Keratinocyte (primary cell): Measurements from ENCODE around the gene UQCC2. TPM values are rescaled to one million over a fixed set of nuclear protein-coding genes. Genes with fewer than 3 reads are reported as not detected.

ENCODE experiments used
- DNase-seq: peaks from one replicate; pipeline ENCODE4 v3.0.0-alpha.2; 2011; ENCODE audit warnings: low read depth, missing footprints, low spot score
- FAIRE-seq: peaks from 2 replicates; lab custom pipeline; 2011; peaks lifted over from hg19 to GRCh38; lab: Jason Lieb, UNC
- H2AFZ ChIP-seq: 2 replicates; pipeline ENCODE4 v1.6.0; 2012; ENCODE audit warnings: low read length, control low read depth, inconsistent platforms; ENCODE audit not compliant: control insufficient read depth
- H3K27ac ChIP-seq: 2 replicates; pipeline ENCODE4 v1.5.1; 2011; ENCODE audit warnings: low read length; ENCODE audit not compliant: control insufficient read depth, insufficient read depth
- H3K27me3 ChIP-seq: 3 replicates; pipeline ENCODE4 v1.6.0; 2011; ENCODE audit warnings: low read length; ENCODE audit not compliant: control insufficient read depth, insufficient read depth; ENCODE audit errors: extremely low read depth
- H3K36me3 ChIP-seq, 2 experiments: 2 replicates in 1 of 2; 3 replicates in 1 of 2; pipeline ENCODE4 v1.5.1; 2011; ENCODE audit warnings: low read length in 2 of 2, mild to moderate bottlenecking in 1 of 2; ENCODE audit not compliant: control insufficient read depth in 2 of 2, insufficient read depth in 2 of 2; ENCODE audit errors: extremely low read depth in 1 of 2
- H3K4me1 ChIP-seq: 3 replicates; pipeline ENCODE4 v1.5.1; 2011; ENCODE audit warnings: low read length; ENCODE audit not compliant: control insufficient read depth, insufficient read depth; ENCODE audit errors: extremely low read depth
- H3K4me2 ChIP-seq: 3 replicates; pipeline ENCODE4 v1.6.0; 2011; ENCODE audit warnings: low read depth, low read length; ENCODE audit not compliant: control insufficient read depth, insufficient read depth; ENCODE audit errors: extremely low read depth
- H3K4me3 ChIP-seq, 3 experiments: fragments of 200-600 bp in 1 of 3; sonication (generic) in 1 of 3; 2 replicates in 2 of 3; 3 replicates in 1 of 3; pipeline ENCODE4 v1.5.1; 2011 to 2016; ENCODE audit warnings: low read length in 3 of 3, mild to moderate bottlenecking in 3 of 3, control low read depth in 2 of 3, inconsistent platforms in 1 of 3, low read depth in 1 of 3, mixed read lengths in 1 of 3, mixed run types in 1 of 3, moderate library complexity in 1 of 3; ENCODE audit not compliant: control insufficient read depth in 2 of 3, insufficient read depth in 2 of 3; ENCODE audit errors: extremely low read depth in 1 of 3
- H3K79me2 ChIP-seq: 2 replicates; pipeline ENCODE4 v1.6.0; 2012; ENCODE audit warnings: low read length; ENCODE audit not compliant: control insufficient read depth, insufficient read depth
- H3K9ac ChIP-seq: 3 replicates; pipeline ENCODE4 v1.6.0; 2011; ENCODE audit warnings: low read length; ENCODE audit not compliant: control insufficient read depth, insufficient read depth; ENCODE audit errors: extremely low read depth
- H3K9me1 ChIP-seq: 3 replicates; pipeline ENCODE4 v1.6.0; 2011; ENCODE audit warnings: low read length; ENCODE audit not compliant: control insufficient read depth, insufficient read depth; ENCODE audit errors: extremely low read depth
- H3K9me3 ChIP-seq: 2 replicates; pipeline ENCODE4 v1.5.1; 2012; ENCODE audit warnings: low read depth, low read length; ENCODE audit not compliant: control insufficient read depth
- H4K20me1 ChIP-seq: 3 replicates; pipeline ENCODE4 v1.6.0; 2011; ENCODE audit warnings: low read length; ENCODE audit not compliant: control insufficient read depth, insufficient read depth; ENCODE audit errors: extremely low read depth
- EZH2 ChIP-seq: IDR thresholded peaks from one replicate; pipeline ENCODE4 v1.6.1; 2012; ENCODE audit warnings: inconsistent platforms, mild to moderate bottlenecking, low read length, moderate library complexity
- dilution Hi-C: fragments of 300-500 bp; cut with MboI; formaldehyde crosslinking; loops from one replicate; pipeline ENCODE4 v1.7.0; 2020; ENCODE audit warnings: low sequenced_read_pairs; ENCODE audit not compliant: extremely low pct_ligation_motif_present
- polyA plus RNA-seq, 5 experiments: library from polyadenylated mRNA; depleted of rRNA in 3 of 5; stranded (reverse) in 3 of 5; stranded (forward) in 1 of 5; unstranded in 1 of 5; fragments of >200 nt; gene quantifications; 1 replicate in 1 of 5; 2 replicates in 3 of 5; 3 replicates in 1 of 5; pipeline versions ENCODE4 v1.2.1 to v1.2.3, GENCODE V29; 2011 to 2012; ENCODE audit warnings: missing spikeins in 2 of 5, low read depth in 1 of 5, low replicate concordance in 1 of 5
- TF ChIP-seq, protein P1 (sequence below), 3 experiments: IDR thresholded peaks in 1 of 3; conservative IDR thresholded peaks in 1 of 3; optimal IDR thresholded peaks in 1 of 3; 2 replicates in 2 of 3; 3 replicates in 1 of 3; pipeline versions ENCODE3 to v1.5.1; 2011; ENCODE audit warnings: low read length in 3 of 3, mild to moderate bottlenecking in 3 of 3, moderate library complexity in 2 of 3, control low read depth in 1 of 3, inconsistent platforms in 1 of 3; ENCODE audit not compliant: insufficient read depth in 2 of 3; ENCODE audit errors: extremely low read depth in 1 of 3

UQCC2 gene
- polyA plus RNA-seq, 1 donor (not counting 4 experiments of a cell fraction or from before 2014, with no cell fraction given): 76.7 TPM

- dilution Hi-C loops: no loop called here
- no peaks in the 10 kb centered on the region for H3K36me3 ChIP-seq
- H3K4me1 ChIP-seq: peaks cover 5% of the 10 kb centered on the region
- H3K9ac ChIP-seq: no peak overlapping the region
- no peaks in the 10 kb centered on the region for H4K20me1 ChIP-seq
- H3K9me1 ChIP-seq: no peaks in the 10 kb centered on the region
- TF ChIP-seq, protein P1, sequence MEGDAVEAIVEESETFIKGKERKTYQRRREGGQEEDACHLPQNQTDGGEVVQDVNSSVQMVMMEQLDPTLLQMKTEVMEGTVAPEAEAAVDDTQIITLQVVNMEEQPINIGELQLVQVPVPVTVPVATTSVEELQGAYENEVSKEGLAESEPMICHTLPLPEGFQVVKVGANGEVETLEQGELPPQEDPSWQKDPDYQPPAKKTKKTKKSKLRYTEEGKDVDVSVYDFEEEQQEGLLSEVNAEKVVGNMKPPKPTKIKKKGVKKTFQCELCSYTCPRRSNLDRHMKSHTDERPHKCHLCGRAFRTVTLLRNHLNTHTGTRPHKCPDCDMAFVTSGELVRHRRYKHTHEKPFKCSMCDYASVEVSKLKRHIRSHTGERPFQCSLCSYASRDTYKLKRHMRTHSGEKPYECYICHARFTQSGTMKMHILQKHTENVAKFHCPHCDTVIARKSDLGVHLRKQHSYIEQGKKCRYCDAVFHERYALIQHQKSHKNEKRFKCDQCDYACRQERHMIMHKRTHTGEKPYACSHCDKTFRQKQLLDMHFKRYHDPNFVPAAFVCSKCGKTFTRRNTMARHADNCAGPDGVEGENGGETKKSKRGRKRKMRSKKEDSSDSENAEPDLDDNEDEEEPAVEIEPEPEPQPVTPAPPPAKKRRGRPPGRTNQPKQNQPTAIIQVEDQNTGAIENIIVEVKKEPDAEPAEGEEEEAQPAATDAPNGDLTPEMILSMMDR (optimal IDR thresholded peaks at IDR 0.05 in 1 of 3, IDR thresholded peaks at IDR 0.05 in 1 of 3, conservative IDR thresholded peaks at IDR 0.05 in 1 of 3; ENCODE audit: extremely low read depth in 1 of 3, insufficient read depth in 2 of 3, low read length in 3 of 3): no peak
- no peak for TF ChIP-seq EZH2
- no peak overlapping the region for H3K4me2 ChIP-seq
- no peak overlapping the region for H2AFZ ChIP-seq
- peaks cover 27% of the 10 kb centered on the region for H3K27me3 ChIP-seq
- FAIRE-seq: no peak
- no peak overlapping the region for H3K27ac ChIP-seq
- no peaks in the 10 kb centered on the region for H3K79me2 ChIP-seq
- no peak for DNase-seq
- H3K4me3 ChIP-seq: no peak overlapping the region
- no peaks in the 10 kb centered on the region for H3K9me3 ChIP-seq
Measured at GRCh38 chr6:33729059-33729458, 17.6 kb upstream of the UQCC2 start.

DNA sequence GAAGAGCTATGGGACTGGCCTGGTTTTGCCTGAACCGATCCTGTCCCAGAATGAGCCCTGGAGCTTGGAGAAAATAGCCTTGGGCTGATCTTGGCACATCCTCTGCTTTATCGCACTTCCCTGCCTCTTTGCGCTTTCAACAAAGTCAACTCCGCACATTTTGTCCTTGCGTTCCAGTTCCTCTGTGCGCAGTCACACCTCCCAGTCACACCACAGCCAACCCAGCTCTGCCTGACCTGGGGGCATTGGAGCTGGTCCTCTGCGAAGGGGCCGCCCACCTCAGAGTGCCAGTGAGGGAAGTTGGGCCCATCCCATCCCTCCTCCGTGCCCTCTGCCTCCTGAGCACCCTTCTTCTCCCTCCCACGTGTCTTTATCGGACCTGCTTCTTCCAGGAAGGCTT is 16.9 kb upstream of the UQCC2 start:
- H3K27me3 ChIP-seq: peaks cover 30% of the 10 kb centered on the region
- peaks cover 5% of the 10 kb centered on the region for H3K4me1 ChIP-seq
- no peaks in the 10 kb centered on the region for H3K79me2 ChIP-seq
- no peak for DNase-seq
- H3K4me3 ChIP-seq: no peak overlapping the region
- H3K9me3 ChIP-seq: no peaks in the 10 kb centered on the region
- dilution Hi-C loops: no loop called here
- no peaks in the 10 kb centered on the region for H4K20me1 ChIP-seq
- H3K9me1 ChIP-seq: no peaks in the 10 kb centered on the region
- H3K27ac ChIP-seq: no peak overlapping the region
- no peaks in the 10 kb centered on the region for H3K36me3 ChIP-seq
- no peak overlapping the region for H3K9ac ChIP-seq
- TF ChIP-seq EZH2: no peak
- TF ChIP-seq, protein P1 (optimal IDR thresholded peaks at IDR 0.05 in 1 of 3, IDR thresholded peaks at IDR 0.05 in 1 of 3, conservative IDR thresholded peaks at IDR 0.05 in 1 of 3; ENCODE audit: extremely low read depth in 1 of 3, insufficient read depth in 2 of 3, low read length in 3 of 3): no peak
- H3K4me2 ChIP-seq: no peak overlapping the region
- FAIRE-seq: no peak
- H2AFZ ChIP-seq: no peak overlapping the region
